Measurements from ENCODE around the gene PASD1.

The PASD1 gene

DNA sequence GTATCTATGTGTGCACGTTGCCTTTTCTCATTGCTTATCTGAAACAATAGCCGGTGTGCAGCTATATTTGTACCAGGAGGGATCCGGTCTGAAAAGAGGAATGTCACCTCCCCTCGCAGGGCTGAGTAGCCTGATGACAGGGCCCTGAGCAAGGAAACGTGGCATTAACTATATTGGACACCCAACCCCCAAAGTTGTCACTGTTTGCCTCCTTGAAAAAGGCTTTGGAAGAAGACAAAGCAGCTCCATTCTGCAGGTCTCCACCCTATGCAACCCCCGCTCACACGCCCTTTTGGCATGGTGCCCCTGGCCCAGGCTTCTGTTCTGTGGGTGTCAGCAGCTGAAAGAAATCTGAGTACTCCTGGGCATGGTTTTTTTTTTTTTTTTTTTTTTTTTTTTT lies 140.0 kb downstream of the PASD1 start:
- DNase-seq (ENCODE audit: low spot score), result no peak

DNA sequence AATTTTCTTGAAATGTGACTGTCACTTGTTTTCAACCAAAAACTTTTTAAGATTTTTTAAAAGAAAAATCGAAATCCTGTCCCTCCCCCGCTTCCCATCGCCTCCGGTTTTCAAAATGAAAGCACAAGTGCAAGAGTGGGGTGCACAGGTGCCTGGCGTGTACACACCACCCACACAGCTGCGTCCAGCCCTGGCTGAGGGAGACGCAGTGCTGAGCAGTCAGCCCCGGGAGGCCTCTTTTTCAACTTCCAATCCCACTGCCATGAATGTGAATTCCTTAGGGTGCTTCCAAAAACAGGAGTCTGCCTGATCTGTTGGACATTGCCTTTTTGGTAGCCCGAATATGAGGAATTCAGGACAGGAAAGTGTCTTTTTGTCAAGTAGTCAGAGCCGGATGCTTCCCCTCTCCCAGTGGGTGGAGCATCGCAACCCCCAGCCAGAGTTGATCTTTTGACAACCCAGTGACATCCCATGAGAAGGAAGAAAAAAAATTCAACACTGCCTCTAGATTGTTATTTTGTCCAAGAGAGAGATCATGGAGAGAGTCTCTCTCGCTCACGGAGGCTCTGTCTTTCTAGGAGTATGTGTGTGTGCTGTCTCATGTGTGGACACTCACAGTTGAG lies 140.7 kb downstream of the PASD1 start:
- TF ChIP-seq, protein P1, sequence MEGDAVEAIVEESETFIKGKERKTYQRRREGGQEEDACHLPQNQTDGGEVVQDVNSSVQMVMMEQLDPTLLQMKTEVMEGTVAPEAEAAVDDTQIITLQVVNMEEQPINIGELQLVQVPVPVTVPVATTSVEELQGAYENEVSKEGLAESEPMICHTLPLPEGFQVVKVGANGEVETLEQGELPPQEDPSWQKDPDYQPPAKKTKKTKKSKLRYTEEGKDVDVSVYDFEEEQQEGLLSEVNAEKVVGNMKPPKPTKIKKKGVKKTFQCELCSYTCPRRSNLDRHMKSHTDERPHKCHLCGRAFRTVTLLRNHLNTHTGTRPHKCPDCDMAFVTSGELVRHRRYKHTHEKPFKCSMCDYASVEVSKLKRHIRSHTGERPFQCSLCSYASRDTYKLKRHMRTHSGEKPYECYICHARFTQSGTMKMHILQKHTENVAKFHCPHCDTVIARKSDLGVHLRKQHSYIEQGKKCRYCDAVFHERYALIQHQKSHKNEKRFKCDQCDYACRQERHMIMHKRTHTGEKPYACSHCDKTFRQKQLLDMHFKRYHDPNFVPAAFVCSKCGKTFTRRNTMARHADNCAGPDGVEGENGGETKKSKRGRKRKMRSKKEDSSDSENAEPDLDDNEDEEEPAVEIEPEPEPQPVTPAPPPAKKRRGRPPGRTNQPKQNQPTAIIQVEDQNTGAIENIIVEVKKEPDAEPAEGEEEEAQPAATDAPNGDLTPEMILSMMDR (IDR thresholded peaks at IDR 0.05; ENCODE audit: extremely low read depth, missing control alignments), result no peak

More for the DNA sequence above, 140.0 kb downstream of the PASD1 start:
- TF ChIP-seq, protein P1 (IDR thresholded peaks at IDR 0.05; ENCODE audit: extremely low read depth, missing control alignments), result no peak

DNA sequence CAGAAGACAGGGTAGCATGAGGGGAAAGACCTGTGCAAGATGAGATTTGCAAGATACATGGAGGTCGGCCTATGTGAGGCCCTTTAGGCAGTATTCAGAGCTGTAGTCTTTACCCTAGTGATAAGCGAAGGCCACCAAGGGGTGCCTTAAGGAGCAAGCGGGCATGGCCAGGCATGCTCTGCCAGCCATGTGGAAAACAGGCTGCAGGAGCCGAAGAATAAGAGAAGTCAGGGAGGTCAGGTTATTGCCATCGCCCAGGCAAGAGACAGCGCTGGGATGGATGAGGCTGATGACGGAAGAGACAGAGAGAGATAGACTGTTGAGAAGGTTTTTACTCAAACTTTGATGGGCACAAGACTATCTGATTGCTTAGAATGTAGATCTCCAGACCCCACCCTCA lies 145.3 kb downstream of the PASD1 start:
- TF ChIP-seq, protein P1 (IDR thresholded peaks at IDR 0.05; ENCODE audit: extremely low read depth, missing control alignments), result no peak

More for the DNA sequence above, 140.7 kb downstream of the PASD1 start:
- DNase-seq (ENCODE audit: low spot score), result no peak

DNA sequence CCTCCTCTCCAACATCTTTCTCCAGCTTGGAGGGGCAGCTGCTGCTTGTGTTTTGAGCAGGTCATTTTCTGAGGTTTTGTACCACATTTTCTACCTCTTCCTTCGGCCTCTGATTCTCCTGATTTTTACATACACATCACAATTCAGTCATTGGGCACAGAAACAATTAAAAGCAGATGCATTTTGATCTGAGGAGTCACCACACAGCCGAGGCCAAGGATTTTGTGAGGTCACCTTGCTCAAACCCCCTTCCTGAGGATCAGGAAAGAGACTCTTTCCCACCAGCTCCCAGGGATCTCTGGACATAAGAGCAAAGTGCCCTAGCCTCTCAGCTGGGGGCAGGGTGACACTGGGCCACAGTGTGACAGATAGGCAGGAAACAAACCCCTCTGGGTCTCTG lies 147.0 kb downstream of the PASD1 start:
- TF ChIP-seq, protein P1 (IDR thresholded peaks at IDR 0.05; ENCODE audit: extremely low read depth, missing control alignments), result no peak
- no peak for DNase-seq (ENCODE audit: low spot score)

More for the DNA sequence above, 145.3 kb downstream of the PASD1 start:
- DNase-seq (ENCODE audit: low spot score), result no peak

DNA sequence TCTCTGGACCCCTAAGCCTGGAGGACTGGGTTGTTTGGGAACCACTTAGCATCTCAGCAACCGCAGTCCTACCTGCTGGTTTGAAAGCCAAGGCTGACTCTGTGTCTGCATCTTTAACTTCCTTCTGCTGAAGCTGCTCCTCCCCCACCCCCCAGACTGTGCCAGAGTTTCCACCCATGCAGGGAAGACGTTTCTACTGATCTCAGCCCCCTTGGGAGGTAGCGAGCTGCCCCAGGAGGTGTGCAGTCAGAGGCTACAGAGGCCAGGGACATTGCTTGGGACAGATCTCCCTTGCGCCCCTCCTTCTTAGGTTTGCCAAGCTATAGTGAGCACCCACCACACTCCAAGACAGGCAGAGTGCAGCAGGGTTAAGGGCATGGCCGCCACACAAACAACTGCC lies 147.7 kb downstream of the PASD1 start:
- DNase-seq (ENCODE audit: low spot score), result no peak
- TF ChIP-seq, protein P1 (IDR thresholded peaks at IDR 0.05; ENCODE audit: extremely low read depth, missing control alignments), result no peak

DNA sequence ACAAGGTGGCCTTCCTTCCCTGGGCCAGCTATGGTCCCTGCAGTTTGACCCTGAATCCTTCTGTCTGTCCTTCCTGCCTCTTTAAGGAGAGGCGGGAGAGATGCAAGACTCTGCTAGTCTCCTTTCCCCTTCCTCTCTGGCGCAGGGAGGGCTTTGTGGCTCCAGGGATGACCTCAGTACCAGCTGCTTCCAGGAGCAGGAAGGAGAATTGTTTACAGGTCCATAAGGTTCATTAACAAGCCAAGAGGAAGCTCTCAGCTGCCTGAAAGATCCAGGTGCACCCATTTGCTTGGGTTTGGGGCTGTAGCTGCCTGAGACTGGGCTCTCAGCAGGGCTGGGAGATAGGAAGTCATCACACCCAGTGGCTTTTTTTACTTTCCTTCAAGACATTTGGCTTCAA lies 148.3 kb downstream of the PASD1 start:
- no peak for DNase-seq (ENCODE audit: low spot score)

DNA sequence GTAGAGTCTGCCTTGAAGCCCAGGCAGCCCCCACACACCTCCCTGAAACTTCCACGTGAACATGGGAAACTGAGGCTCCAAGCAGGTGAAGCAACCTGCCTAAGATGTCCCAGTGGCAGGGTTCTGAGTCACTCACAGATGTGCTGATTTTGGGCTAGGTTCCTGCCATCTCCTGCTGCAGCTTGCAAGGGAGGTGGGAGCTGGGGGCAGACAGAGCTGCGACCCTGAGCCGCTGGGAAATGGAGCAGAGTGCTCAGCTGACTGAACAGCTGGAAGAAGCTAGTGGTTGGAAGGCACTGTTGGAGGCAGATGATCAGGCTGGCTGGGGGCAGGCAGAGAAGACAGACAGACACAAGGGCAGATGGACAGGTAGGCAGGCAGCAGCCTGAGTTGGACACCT lies 148.8 kb downstream of the PASD1 start:
- TF ChIP-seq, protein P1 (IDR thresholded peaks at IDR 0.05; ENCODE audit: extremely low read depth, missing control alignments), result no peak
- DNase-seq (ENCODE audit: low spot score), result no peak

More for the DNA sequence above, 148.3 kb downstream of the PASD1 start:
- TF ChIP-seq, protein P1 (IDR thresholded peaks at IDR 0.05; ENCODE audit: extremely low read depth, missing control alignments), result no peak

All from GM20000 (cell line).